GM12873 (cell line): ENCODE data around the gene FLOT2.

Experiments
- TF ChIP-seq, protein P1 (sequence below): IDR thresholded peaks from 2 replicates; pipeline ENCODE4 v1.5.1; 2012; ENCODE audit warnings: low read depth, mild to moderate bottlenecking, moderate library complexity, low read length, control low read depth; ENCODE audit not compliant: insufficient read depth; ENCODE audit errors: missing control alignments

The FLOT2 gene

GRCh38 chr17:28900986-28901726 lies 3.6 kb upstream of the FLOT2 start:
- TF ChIP-seq, protein P1, sequence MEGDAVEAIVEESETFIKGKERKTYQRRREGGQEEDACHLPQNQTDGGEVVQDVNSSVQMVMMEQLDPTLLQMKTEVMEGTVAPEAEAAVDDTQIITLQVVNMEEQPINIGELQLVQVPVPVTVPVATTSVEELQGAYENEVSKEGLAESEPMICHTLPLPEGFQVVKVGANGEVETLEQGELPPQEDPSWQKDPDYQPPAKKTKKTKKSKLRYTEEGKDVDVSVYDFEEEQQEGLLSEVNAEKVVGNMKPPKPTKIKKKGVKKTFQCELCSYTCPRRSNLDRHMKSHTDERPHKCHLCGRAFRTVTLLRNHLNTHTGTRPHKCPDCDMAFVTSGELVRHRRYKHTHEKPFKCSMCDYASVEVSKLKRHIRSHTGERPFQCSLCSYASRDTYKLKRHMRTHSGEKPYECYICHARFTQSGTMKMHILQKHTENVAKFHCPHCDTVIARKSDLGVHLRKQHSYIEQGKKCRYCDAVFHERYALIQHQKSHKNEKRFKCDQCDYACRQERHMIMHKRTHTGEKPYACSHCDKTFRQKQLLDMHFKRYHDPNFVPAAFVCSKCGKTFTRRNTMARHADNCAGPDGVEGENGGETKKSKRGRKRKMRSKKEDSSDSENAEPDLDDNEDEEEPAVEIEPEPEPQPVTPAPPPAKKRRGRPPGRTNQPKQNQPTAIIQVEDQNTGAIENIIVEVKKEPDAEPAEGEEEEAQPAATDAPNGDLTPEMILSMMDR, result no peak

GRCh38 chr17:28899212-28899815 lies 1.8 kb upstream of the FLOT2 start:
- TF ChIP-seq, protein P1, result no peak

DNA sequence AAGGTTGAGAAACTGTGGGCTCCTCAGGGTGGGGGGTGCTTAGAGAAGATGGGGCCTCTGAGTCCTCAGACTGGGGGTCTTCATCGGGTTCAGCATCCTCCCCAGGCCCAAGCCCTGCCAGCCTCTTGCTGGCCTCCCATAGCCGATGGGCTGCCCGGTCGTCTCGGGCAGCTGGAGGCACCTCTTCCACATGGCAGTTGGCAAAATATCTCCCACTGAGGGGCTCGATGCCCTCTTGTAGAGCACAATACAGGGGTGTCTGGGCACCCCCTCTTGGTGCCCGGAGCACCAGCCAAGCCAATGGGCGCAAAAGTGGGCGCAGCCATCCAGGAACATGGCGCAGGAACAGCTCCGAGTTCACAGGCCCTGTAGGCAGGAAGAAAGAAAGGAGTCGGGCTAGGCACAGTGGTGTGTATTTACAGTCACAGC lies 1.0 kb upstream of the FLOT2 start:
- TF ChIP-seq, protein P1, result no peak

DNA sequence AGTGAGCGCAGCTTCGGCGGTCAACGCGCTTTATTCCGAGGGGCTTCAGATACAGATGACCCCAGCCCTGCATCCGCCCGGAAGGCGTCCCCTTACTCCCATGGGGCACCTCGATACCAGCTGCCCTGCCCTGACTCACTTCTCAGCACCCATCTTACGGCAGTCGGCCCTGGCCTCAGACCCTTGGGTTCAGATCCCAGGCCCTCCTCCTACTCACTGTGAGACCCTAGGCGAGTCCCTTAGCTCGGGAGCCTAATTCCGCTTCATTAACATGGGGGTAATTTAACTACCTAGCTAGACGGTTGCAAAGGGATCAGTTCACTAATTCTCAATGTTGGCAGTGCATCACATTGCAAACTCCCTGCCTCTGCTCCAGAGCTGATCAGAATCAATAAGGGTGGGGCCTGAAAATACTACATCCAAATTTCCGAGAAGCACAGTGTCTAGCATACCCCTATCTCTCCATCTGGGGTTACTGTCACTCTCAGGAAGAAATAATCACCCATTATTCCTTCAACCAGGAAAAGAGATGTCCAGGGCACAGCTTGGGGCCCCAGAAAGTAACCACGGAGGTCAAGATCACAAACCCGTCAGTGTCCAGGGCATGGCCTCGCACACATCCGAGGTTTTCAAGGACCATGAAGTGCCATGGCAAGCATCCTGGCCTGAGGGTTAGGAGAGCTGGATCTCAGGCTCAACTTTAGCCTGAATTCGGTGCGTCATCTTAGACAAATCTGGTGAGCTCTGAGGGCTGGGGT lies 415 bp upstream of the FLOT2 start:
- TF ChIP-seq, protein P1, result no peak

DNA sequence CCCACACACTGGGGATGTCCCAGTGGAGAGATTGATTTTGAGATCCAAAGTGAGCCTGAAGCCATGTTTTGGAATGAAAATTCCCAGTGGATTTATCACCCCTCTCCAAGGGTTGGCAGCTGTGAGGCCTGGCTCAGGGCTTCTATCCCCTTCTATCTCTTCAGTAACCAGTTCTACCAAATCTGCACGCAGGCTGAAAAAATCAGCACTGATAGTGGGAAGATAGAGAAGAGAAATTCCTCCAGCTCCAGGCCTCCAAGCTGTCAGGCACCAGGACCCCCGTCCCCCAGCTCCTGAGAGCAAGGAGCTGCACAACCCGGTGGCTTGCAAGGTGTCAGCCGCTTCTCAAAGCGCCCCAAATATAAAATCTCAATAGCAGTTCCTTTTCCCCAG lies 1.0 kb downstream of the FLOT2 start:
- TF ChIP-seq, protein P1, result no peak

DNA sequence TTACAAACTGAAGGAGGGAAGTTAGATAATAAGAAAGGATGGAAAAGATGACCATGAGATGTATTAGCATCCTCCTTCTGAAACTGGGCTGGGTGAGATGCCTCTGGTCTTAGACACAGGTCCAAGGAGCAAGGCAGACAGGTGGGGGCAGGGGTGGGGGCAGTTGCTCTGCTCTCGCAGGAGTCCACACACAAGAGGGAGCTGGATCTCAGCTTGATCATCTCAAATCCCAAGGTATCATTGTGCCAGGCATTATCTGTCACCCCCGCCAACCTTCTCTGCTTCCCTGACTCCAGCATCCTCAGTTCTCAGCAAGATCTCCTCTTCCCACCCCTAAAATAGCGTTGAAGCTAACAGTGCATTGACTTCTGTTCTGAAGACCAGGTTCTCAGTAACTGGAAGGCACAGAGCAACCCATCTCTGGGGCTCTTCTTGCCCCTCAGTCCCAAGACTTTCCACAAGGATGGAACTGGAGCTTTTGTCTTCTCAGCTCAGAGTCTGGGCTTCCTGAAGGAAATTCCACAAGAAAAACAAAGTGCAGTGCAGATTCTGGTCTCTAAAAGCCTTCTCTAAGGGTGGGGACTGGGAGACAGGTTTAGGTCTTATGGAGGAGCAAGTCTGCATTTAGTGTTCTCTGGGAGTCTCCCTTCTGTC lies 1.6 kb downstream of the FLOT2 start:
- TF ChIP-seq, protein P1, result no peak

DNA sequence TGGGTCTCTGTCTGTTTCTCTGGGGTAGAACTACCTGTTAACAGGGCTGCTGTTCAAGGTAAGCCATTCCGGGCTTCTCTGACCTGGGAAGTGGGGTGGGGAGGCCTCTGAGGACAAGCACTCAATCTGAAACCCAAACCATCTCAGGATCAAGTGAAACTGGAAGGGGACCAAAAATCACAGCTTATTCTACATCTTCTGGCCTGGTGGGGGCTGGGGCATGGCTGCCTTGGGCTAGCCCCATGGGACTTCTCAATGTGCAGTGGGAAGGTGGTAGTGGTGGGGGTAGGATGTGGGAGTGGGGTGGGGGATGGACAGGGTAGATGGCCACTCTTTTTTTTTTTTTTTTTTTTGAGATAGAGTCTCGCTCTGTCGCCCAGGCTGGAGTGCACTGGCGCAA lies 5.5 kb downstream of the FLOT2 start:
- TF ChIP-seq, protein P1, result no peak
